ENCODE data around the gene CCL27.

The CCL27 gene

DNA sequence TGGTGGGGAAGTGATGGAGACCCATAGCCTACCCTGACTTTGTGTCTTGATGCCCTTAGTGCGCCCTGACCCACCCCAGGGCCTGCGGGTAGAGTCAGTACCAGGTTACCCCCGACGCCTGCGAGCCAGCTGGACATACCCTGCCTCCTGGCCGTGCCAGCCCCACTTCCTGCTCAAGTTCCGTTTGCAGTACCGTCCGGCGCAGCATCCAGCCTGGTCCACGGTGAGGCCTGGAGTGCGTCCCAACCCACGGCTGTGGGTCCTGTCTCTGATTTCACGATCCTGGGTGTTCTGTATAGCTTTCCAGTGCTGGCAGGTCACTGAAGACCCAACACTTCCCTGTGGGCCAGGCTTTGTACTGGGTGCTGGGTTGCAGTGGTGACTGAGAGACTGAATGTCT is 4.0 kb downstream of the CCL27 start:
- DNase-seq (ENCODE audit: low read depth), result no peak

DNA sequence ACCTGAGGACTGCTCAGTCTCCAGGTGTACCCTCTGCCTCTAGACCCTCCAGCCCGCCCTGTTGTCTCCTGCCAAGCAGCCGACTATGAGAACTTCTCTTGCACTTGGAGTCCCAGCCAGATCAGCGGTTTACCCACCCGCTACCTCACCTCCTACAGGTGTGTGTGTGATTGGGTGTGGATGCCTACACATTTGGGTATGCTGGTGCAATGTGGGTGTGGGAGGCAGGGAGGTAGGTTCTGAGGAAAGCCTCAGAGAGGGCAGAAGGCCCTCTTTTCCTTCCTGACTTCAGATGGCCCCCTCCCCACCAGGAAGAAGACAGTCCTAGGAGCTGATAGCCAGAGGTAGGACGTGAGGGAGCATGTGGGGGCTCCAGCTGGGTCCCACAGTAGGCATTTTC is 5.5 kb downstream of the CCL27 start:
- no peak overlapping the region for H3K4me3 ChIP-seq (ENCODE audit: low read depth, low read length)
- TF ChIP-seq, protein P1, sequence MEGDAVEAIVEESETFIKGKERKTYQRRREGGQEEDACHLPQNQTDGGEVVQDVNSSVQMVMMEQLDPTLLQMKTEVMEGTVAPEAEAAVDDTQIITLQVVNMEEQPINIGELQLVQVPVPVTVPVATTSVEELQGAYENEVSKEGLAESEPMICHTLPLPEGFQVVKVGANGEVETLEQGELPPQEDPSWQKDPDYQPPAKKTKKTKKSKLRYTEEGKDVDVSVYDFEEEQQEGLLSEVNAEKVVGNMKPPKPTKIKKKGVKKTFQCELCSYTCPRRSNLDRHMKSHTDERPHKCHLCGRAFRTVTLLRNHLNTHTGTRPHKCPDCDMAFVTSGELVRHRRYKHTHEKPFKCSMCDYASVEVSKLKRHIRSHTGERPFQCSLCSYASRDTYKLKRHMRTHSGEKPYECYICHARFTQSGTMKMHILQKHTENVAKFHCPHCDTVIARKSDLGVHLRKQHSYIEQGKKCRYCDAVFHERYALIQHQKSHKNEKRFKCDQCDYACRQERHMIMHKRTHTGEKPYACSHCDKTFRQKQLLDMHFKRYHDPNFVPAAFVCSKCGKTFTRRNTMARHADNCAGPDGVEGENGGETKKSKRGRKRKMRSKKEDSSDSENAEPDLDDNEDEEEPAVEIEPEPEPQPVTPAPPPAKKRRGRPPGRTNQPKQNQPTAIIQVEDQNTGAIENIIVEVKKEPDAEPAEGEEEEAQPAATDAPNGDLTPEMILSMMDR (IDR thresholded peaks at IDR 0.05; ENCODE audit: low read depth, low read length, missing control alignments), result no peak
- no peak for DNase-seq (ENCODE audit: low read depth)

More for the DNA sequence above, 4.0 kb downstream of the CCL27 start:
- TF ChIP-seq, protein P1 (IDR thresholded peaks at IDR 0.05; ENCODE audit: low read depth, low read length, missing control alignments), result no peak
- no peak overlapping the region for H3K4me3 ChIP-seq (ENCODE audit: low read depth, low read length)

DNA sequence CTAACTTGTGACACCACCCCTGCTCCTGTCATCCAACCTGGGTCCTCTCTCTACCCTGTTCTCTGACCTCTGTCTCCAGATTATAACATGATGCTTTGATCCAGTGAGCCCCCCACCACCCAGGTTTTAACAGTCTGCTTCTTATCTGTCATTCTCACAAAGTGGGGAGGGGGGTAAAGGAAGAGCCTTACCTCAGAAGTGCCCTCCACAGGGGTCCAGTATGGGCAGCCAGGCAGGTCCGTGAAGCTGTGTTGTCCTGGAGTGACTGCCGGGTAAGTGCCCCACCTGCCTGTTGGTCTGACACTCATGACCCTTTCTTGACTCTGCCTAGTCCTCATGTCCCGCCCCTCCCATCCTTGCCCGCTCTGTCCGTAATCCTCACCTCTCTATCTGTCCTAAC is 7.1 kb downstream of the CCL27 start:
- no peak for DNase-seq (ENCODE audit: low read depth)
- H3K4me3 ChIP-seq (ENCODE audit: low read depth, low read length), result no peak overlapping the region
- TF ChIP-seq, protein P1 (IDR thresholded peaks at IDR 0.05; ENCODE audit: low read depth, low read length, missing control alignments), result no peak

DNA sequence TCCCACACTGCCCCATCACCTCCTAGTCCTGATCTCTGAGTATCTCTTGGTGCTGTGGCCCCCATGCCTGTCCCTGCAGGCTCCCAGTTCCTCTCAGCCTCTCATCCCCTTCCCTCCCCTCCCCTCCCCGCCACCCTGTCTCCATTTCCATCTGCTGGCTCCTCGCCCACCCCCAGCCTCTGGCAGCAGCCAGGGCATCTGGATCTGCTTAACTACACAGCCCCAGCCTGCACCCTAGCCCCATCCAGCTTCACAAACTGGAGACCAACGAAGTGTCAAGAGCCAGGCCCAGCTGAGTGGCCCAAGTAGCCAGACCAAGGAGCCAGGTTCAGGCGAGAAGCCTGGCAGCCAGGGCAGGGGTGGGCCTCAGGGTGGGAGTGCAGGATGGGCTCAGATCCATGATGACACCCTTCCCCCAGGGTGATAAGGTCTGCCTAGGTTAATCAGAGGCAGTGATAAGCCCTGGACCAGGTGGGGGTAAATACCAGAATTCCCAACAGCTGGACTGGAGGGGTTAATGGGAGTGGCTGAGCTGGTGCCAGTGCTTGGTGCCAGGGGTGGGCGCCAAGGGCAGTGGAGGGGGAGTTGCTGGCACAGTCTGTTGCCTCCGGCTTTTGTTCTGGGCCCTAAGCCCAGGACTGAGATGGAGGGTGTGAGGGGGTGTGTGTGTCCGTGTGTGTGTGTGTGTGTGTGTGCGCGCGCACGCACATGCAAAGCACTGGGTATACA is 8.0 kb downstream of the CCL27 start:
- no peak for DNase-seq (ENCODE audit: low read depth)
- TF ChIP-seq, protein P1 (IDR thresholded peaks at IDR 0.05; ENCODE audit: low read depth, low read length, missing control alignments), result no peak

DNA sequence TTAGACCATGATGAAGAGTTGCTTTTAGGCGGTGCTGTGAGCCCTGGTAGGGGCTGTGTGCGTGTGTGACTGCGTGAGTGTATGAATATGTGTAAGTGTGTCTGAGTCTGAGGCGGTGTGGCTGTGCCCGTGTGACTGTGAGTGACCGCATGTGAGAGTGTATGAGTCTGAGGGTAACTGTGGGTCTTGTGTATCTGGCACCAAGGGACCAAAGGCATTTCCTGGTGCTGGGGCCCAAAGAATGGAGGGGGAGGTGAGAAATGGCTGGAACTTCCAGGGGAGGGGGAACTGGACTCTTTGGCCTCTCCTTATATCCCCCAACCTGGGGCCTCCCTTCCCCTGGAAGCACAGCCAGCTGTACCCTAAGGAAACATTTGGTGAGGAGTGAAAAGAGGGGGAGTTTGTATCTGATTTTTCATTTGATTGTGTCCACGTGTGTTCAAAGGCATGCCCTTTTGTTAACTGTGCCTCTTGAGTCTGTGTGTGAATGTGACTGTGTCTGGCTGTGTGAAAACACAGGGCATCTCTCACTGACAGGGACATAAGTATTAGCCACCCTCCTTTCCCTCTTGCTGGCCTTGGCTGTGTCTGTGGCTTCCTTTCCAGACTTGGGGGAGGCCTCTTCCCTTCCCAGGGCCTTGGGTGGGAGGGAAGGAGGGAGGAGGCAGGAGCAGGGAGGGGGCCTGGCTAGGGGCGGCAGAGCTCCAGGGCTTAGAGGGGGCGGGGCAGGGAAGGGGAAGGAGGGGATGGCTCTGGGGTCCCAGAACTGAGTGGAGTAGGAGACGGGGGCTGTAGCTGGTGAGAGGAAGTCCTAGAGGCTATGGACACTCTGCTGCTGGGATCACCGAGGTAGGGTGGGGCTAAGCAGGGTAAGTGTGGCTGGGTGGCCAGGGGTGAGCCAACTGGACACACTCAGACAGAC is 9.0 kb downstream of the CCL27 start:
- no peak for DNase-seq (ENCODE audit: low read depth)
- TF ChIP-seq, protein P1 (IDR thresholded peaks at IDR 0.05; ENCODE audit: low read depth, low read length, missing control alignments), result no peak
- H3K4me3 ChIP-seq (ENCODE audit: low read depth, low read length), result no peak overlapping the region

More for the DNA sequence above, 8.0 kb downstream of the CCL27 start:
- H3K4me3 ChIP-seq (ENCODE audit: low read depth, low read length), result no peak overlapping the region

DNA sequence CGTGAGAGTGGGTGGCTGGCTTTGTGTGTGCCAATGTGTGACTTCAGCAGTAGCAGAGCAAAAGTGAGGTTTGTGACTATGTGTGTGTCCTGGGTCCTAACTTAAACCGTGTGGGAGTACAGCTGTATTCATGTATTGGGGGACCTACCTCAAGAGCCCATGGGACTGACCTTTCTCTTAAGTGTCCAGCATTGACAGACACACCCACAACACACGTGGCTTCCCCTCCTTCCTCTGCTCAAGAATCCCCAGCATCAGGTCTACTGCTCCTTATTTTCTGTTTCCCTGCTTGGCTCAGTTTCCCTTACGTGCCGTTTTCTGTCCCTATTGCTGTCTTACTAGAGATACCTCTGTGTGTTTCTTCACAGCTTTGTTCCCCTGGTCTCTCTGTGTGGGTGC is 9.9 kb downstream of the CCL27 start:
- H3K4me3 ChIP-seq (ENCODE audit: low read depth, low read length), result no peak overlapping the region
- no peak for DNase-seq (ENCODE audit: low read depth)
- TF ChIP-seq, protein P1 (IDR thresholded peaks at IDR 0.05; ENCODE audit: low read depth, low read length, missing control alignments), result no peak
